Measurements from ENCODE around the gene PUS10. TPM values are rescaled to one million over a fixed set of nuclear protein-coding genes. Genes with fewer than 3 reads are reported as not detected.
"Not testable (repeated sequence)": the region's sequence is repeated elsewhere in the genome, so short reads cannot be mapped to it uniquely, and the experiment has no call there.

PUS10 gene
- total RNA-seq, 2 donors from 2014 or later = 8.5 to 13.4 TPM

GRCh38 chr2:60932061-60932460 lies 86.0 kb downstream of the PUS10 start:
- H3K9me3 Mint-ChIP-seq; DNase-seq (ENCODE audit: low spot score in 2 of 2): not testable (repeated sequence)
- peak in 1 of 2 donors; percentile 7 for ATAC-seq
- Mint-ChIP-seq H3K27ac (peak overlapping the region in 1 of 2 donors; percentile 11), H3K36me3 (peaks cover 11 to 16% of the 10 kb centered on the region in 2 donors)

GRCh38 chr2:60926741-60927552 lies 91.1 kb downstream of the PUS10 start:
- DNase-seq (ENCODE audit: low spot score in 2 of 2) (no peak), ATAC-seq (no peak)
- H3K9me3 Mint-ChIP-seq = peaks cover 5 to 8% of the 10 kb centered on the region in 2 donors
- peaks cover 34 to 37% of the 10 kb centered on the region in 2 donors for H3K36me3 Mint-ChIP-seq
- H3K27ac Mint-ChIP-seq = peak overlapping the region in 1 of 2 donors; percentile 9

GRCh38 chr2:60925994-60926740 lies 91.9 kb downstream of the PUS10 start:
- peaks cover 34 to 40% of the 10 kb centered on the region in 2 donors for H3K36me3 Mint-ChIP-seq
- ATAC-seq = no peak
- DNase-seq (ENCODE audit: low spot score in 2 of 2) = no peak
- H3K27ac Mint-ChIP-seq = peak overlapping the region; percentile 9 to 44
- H3K9me3 Mint-ChIP-seq = peaks cover 5 to 8% of the 10 kb centered on the region in 2 donors

- Mint-ChIP-seq H3K27ac (no peak overlapping the region), H3K36me3 (peaks cover 8 to 14% of the 10 kb centered on the region in 2 donors), H3K9me3 (no peaks in the 10 kb centered on the region)
- ATAC-seq (no peak), DNase-seq (ENCODE audit: low spot score in 2 of 2) (no peak)
These were observed 110.7 kb downstream of the PUS10 start for GRCh38 chr2:60907329-60907728.

- ATAC-seq = peak in 1 of 2 donors; percentile 40
- peaks cover 8 to 14% of the 10 kb centered on the region in 2 donors for H3K36me3 Mint-ChIP-seq
- no peak overlapping the region for H3K27ac Mint-ChIP-seq
- DNase-seq (ENCODE audit: low spot score in 2 of 2) = no peak
- no peaks in the 10 kb centered on the region for H3K9me3 Mint-ChIP-seq
These were observed 111.7 kb downstream of the PUS10 start for GRCh38 chr2:60906395-60906794.

- not testable (repeated sequence) for H3K9me3 Mint-ChIP-seq; H3K27ac Mint-ChIP-seq; DNase-seq (ENCODE audit: low spot score in 2 of 2)
- ATAC-seq = peak in 1 of 2 donors; percentile 14
- peaks cover 8 to 14% of the 10 kb centered on the region in 2 donors for H3K36me3 Mint-ChIP-seq
These were observed 112.2 kb downstream of the PUS10 start for GRCh38 chr2:60905867-60906266.

- not testable (repeated sequence) for DNase-seq (ENCODE audit: low spot score in 2 of 2); H3K9me3 Mint-ChIP-seq; ATAC-seq
- Mint-ChIP-seq H3K36me3 (peaks cover 27 to 30% of the 10 kb centered on the region in 2 donors), H3K27ac (peak overlapping the region in 1 of 2 donors; percentile 53)
These were observed 116.8 kb downstream of the PUS10 start for GRCh38 chr2:60901296-60901695.

GRCh38 chr2:60899892-60900249 lies 118.2 kb downstream of the PUS10 start:
- Mint-ChIP-seq H3K27ac (peak overlapping the region; percentile 87 to 88), H3K9me3 (no peaks in the 10 kb centered on the region), H3K36me3 (peaks cover 26 to 30% of the 10 kb centered on the region in 2 donors)
- DNase-seq (ENCODE audit: low spot score in 2 of 2) (no peak), ATAC-seq (peak; percentile 33 to 59)

GRCh38 chr2:60899230-60899891 lies 118.7 kb downstream of the PUS10 start:
- Mint-ChIP-seq H3K36me3 (peaks cover 26 to 33% of the 10 kb centered on the region in 2 donors), H3K27ac (peak overlapping the region; percentile 87 to 88), H3K9me3 (no peaks in the 10 kb centered on the region)
- ATAC-seq (peak; percentile 88 to 96), DNase-seq (ENCODE audit: low spot score in 2 of 2) (peak in 1 of 2 donors; percentile 26)

- Mint-ChIP-seq H3K27ac (peak overlapping the region; percentile 68 to 88), H3K9me3 (no peaks in the 10 kb centered on the region), H3K36me3 (peaks cover 30 to 39% of the 10 kb centered on the region in 2 donors)
- DNase-seq (ENCODE audit: low spot score in 2 of 2) (no peak), ATAC-seq (no peak)
These were observed 119.5 kb downstream of the PUS10 start for GRCh38 chr2:60898567-60898966.

Other genes starting within 250 kb of the PUS10 start
- gene REL, start 136.7 kb downstream of the PUS10 start, total RNA-seq = 10 to 100 TPM; 23.3 to 93.0 TPM
- 10 to 100 TPM; 14.4 to 20.7 TPM for gene PEX13, start 535 bp downstream of the PUS10 start, total RNA-seq
- gene SANBR, start 47.6 kb upstream of the PUS10 start, total RNA-seq = 1 to 10 TPM; 2.9 to 5.6 TPM
- gene C2orf74, start 143.9 kb upstream of the PUS10 start, total RNA-seq = 10 to 100 TPM in 1 of 2 donors, 1 to 10 TPM in 1; 9.7 to 14.4 TPM

Data from activated naive CD4-positive, alpha-beta T cell treated with anti-CD3 and anti-CD28 coated beads, Interleukin-2, amount 50 U/mL, for 72 hours (primary cell).